NB4 (cell line): ENCODE data around the gene LACRT.

Experiments used
- DNase-seq: peaks from one replicate; pipeline ENCODE4 v3.0.0; 2010; ENCODE audit warnings: low read depth
- H3K4me3 ChIP-seq: one replicate; pipeline ENCODE4 v1.5.1; 2011; ENCODE audit warnings: mild to moderate bottlenecking, low read depth, low read length, moderate library complexity
- MYC ChIP-seq: IDR thresholded peaks from 2 replicates; pipeline ENCODE4 v1.6.1; 2011; ENCODE audit warnings: low read depth, low read length
- POLR2A ChIP-seq: IDR thresholded peaks from 2 replicates; pipeline ENCODE4 v1.6.1; 2011; ENCODE audit warnings: mild to moderate bottlenecking; ENCODE audit not compliant: insufficient read length; ENCODE audit errors: extremely low read depth
- TF ChIP-seq, protein P1 (sequence below): IDR thresholded peaks from one replicate; pipeline ENCODE4 v1.5.1; 2012; ENCODE audit warnings: low read depth, low read length
- TF ChIP-seq, protein P2 (sequence below): IDR thresholded peaks from 2 replicates; pipeline ENCODE4 v1.6.1; 2011; ENCODE audit warnings: low read depth, low read length

The LACRT gene

DNA sequence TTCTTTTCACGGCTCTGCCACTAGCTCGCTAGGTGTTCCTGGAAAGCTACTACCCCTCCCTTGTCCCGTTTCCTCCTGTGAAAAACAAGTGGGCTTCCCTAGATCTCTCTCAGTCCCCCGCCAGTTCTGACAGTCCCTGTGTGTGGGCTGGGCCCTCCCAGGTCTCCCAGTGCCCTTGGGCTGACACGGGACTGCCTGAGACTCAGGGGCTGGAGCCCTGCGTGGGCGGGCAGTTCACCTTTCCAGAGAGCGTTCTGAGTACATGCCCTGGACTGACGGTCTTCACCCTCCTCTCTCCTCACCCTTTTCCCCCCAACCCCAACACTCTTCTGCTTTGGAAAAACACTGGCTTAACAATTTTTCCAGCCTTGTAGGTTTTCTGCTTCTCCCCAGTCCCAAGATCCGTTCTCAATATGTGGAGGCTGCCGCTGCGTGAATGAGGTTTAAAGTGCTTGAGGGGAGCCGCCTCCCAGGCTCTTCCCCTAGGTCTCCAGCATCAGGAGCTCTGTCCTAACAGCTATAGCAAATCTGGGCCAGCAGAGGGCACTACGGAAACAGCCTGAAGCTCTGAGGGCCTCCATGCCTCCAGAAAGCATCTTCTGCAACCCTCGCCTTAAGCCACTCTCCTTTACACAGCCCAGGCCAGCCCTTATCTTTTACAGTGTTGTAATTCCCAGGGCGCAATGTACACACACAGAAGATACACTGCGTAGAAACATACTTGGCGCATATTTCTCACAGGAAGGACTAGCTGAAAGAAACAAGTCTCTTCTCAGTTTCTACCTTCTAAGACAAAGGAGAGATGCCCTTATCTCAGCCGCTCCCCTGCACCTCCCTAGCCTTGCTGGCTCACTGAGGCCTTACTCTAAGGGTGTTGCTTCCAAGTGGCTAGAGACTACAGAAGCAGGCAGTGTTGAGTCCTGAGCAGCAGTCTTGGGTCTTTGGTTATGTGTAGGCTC lies 23.9 kb upstream of the LACRT start:
- H3K4me3 ChIP-seq, result no peak overlapping the region
- DNase-seq, result peak; percentile 65
- TF ChIP-seq MYC, result no peak
- TF ChIP-seq, protein P1, sequence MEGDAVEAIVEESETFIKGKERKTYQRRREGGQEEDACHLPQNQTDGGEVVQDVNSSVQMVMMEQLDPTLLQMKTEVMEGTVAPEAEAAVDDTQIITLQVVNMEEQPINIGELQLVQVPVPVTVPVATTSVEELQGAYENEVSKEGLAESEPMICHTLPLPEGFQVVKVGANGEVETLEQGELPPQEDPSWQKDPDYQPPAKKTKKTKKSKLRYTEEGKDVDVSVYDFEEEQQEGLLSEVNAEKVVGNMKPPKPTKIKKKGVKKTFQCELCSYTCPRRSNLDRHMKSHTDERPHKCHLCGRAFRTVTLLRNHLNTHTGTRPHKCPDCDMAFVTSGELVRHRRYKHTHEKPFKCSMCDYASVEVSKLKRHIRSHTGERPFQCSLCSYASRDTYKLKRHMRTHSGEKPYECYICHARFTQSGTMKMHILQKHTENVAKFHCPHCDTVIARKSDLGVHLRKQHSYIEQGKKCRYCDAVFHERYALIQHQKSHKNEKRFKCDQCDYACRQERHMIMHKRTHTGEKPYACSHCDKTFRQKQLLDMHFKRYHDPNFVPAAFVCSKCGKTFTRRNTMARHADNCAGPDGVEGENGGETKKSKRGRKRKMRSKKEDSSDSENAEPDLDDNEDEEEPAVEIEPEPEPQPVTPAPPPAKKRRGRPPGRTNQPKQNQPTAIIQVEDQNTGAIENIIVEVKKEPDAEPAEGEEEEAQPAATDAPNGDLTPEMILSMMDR, result peak; percentile 92

DNA sequence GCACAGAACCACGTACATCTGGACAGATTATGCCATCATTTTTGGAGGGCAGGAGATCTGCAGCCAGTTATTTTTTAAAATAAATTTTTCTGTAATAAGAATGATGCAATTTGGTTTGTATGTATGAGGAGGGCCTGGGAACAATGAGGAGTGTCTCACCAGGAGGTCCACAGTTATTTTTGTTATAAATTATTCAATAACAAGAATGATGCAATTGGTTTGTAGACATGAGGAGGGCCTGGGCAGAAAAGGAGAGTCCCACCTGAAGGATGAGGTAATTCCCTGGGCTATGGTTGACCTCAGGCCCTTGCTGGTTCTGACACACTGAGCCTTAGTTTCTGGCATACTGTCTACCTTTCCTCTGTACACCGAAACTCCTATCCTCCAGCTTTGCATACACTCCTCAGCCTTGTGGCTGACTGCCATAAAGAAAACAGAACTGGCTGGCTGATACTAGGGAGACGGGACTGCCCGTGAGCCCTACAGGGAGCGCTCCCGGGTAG lies 22.5 kb upstream of the LACRT start:
- no peak overlapping the region for H3K4me3 ChIP-seq
- TF ChIP-seq POLR2A (no peak), MYC (no peak)
- TF ChIP-seq, protein P1, result no peak
- TF ChIP-seq, protein P2, sequence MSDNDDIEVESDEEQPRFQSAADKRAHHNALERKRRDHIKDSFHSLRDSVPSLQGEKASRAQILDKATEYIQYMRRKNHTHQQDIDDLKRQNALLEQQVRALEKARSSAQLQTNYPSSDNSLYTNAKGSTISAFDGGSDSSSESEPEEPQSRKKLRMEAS, result no peak
- DNase-seq, result no peak

DNA sequence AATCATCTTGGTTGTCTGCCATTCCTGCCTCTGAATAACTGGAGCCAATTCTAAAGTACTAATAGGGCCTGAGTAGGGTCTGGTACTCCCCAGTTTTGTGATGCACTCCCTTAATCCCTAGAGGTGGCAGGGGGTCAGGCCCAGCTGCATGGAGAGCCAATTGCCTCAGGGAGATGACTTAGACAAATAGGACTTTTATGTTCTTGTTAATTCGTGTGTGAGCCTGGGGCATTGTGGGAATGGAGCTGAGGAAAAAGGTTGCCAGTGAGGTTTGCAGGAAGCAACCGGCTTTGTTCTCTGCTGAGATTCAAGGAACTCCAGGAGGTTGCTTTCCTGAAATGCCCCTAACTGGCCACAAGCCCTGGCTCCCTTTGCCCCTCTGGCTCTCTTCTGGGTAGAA lies 20.2 kb upstream of the LACRT start:
- TF ChIP-seq, protein P1, result no peak
- TF ChIP-seq, protein P2, result no peak
- TF ChIP-seq MYC (no peak), POLR2A (no peak)
- DNase-seq, result no peak
- H3K4me3 ChIP-seq, result no peak overlapping the region

DNA sequence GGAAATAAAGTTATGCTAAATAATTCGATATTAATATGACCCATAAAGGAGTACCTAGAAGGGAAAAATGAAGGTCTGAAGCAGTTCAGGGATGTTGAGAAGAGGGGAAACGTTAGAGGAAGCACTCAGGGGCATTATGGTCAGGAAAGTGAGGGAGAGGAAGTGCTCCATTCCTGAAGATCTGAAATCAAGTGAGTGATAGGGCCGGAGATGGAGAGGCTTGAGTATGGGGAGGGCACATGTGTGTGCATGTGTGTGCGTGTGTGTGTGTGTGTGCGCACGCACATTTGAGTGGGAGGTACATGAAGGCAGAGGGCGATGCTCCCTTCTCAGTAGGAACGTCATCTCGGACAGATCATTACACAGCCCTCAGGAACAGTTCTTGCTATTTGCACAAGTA lies 18.3 kb upstream of the LACRT start:
- H3K4me3 ChIP-seq, result no peak overlapping the region
- TF ChIP-seq, protein P1, result no peak
- TF ChIP-seq POLR2A, result no peak
- TF ChIP-seq, protein P2, result no peak
- TF ChIP-seq MYC, result no peak
- no peak for DNase-seq

DNA sequence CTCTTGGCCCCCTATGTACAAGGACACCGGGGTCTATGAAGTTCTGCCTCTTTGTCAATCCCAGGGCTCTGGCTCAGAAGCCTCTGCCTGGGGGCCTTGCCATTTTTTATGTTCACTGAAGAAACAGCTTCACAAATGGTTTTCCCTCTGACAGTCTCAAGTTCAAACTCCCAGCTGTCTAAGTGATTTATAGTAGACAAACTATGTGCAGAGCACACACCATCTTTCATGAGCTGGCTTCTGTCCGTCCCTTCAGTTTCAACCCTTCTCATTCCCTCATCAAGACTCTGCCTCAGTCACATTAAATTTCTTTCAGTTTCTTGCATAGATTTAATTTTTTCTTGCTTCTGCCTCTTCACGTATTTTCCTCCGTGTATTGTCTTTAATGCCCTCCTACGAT lies 16.2 kb upstream of the LACRT start:
- no peak overlapping the region for H3K4me3 ChIP-seq
- no peak for DNase-seq
- TF ChIP-seq POLR2A, result no peak
- TF ChIP-seq, protein P1, result no peak
- TF ChIP-seq, protein P2, result no peak
- TF ChIP-seq MYC, result no peak
